GM08714 (cell line): ENCODE measurements around the gene SHLD1.
"Not testable (repeated sequence)": the region's sequence is repeated elsewhere in the genome, so short reads cannot be mapped to it uniquely, and the experiment has no call there.

ENCODE experiments used
- H3K4me3 ChIP-seq: fragments of 200-500 bp; sonication (Bioruptor generic); 2 replicates; pipeline ENCODE4 v1.5.1; 2014; ENCODE audit warnings: mild to moderate bottlenecking, low read length, inconsistent platforms
- ZNF274 ChIP-seq: IDR thresholded peaks from 2 replicates; pipeline ENCODE4 v1.6.1; 2012; ENCODE audit warnings: mild to moderate bottlenecking, low read depth, low read length

SHLD1 gene

GRCh38 chr20:5751856-5752255 is 1.7 kb downstream of the SHLD1 start:
- TF ChIP-seq ZNF274: no peak
- H3K4me3 ChIP-seq: no peak overlapping the region

- no peak overlapping the region for H3K4me3 ChIP-seq
- no peak for TF ChIP-seq ZNF274
Measured at GRCh38 chr20:5753814-5754213, 3.6 kb downstream of the SHLD1 start.

- H3K4me3 ChIP-seq: no peak overlapping the region
- TF ChIP-seq ZNF274: no peak
Measured at GRCh38 chr20:5757949-5758348, 7.7 kb downstream of the SHLD1 start.

GRCh38 chr20:5766085-5766764 is 16.0 kb downstream of the SHLD1 start:
- no peak overlapping the region for H3K4me3 ChIP-seq
- TF ChIP-seq ZNF274: no peak

- TF ChIP-seq ZNF274: no peak
- H3K4me3 ChIP-seq: no peak overlapping the region
Measured at GRCh38 chr20:5767493-5768098, 17.4 kb downstream of the SHLD1 start.

GRCh38 chr20:5770231-5770986 is 20.2 kb downstream of the SHLD1 start:
- TF ChIP-seq ZNF274: no peak

GRCh38 chr20:5770987-5771318 is 20.8 kb downstream of the SHLD1 start:
- H3K4me3 ChIP-seq: no peak overlapping the region
- TF ChIP-seq ZNF274: no peak

More at GRCh38 chr20:5770231-5770986, 20.2 kb downstream of the SHLD1 start:
- H3K4me3 ChIP-seq: no peak overlapping the region

- H3K4me3 ChIP-seq: no peak overlapping the region
- no peak for TF ChIP-seq ZNF274
Measured at GRCh38 chr20:5772704-5773103, 22.5 kb downstream of the SHLD1 start.

GRCh38 chr20:5773589-5773988 is 23.4 kb downstream of the SHLD1 start:
- no peak overlapping the region for H3K4me3 ChIP-seq
- no peak for TF ChIP-seq ZNF274

GRCh38 chr20:5776077-5776476 is 25.9 kb downstream of the SHLD1 start:
- H3K4me3 ChIP-seq: no peak overlapping the region
- TF ChIP-seq ZNF274: no peak

GRCh38 chr20:5779071-5779900 is 29.1 kb downstream of the SHLD1 start:
- H3K4me3 ChIP-seq: no peak overlapping the region
- no peak for TF ChIP-seq ZNF274

GRCh38 chr20:5780846-5781217 is 30.6 kb downstream of the SHLD1 start:
- no peak overlapping the region for H3K4me3 ChIP-seq
- TF ChIP-seq ZNF274: no peak

GRCh38 chr20:5781367-5781766 is 31.2 kb downstream of the SHLD1 start:
- not testable (repeated sequence) for H3K4me3 ChIP-seq

GRCh38 chr20:5781798-5782750 is 31.9 kb downstream of the SHLD1 start:
- no peak for TF ChIP-seq ZNF274
- no peak overlapping the region for H3K4me3 ChIP-seq
